GM21360 (cell line): ENCODE results near the gene ATF4.
A peak's percentile ranks its signal among the peaks of the same experiment; 100 is the strongest.
"Not testable (repeated sequence)": the region's sequence is repeated elsewhere in the genome, so short reads cannot be mapped to it uniquely, and the experiment has no call there.

Source experiments
- ATAC-seq: cut with Tn5 transposase; IDR thresholded peaks from one replicate; pipeline ENCODE4 v1.9.1; 2021; ENCODE audit warnings: mild to moderate bottlenecking, moderate library complexity; ENCODE audit not compliant: unreplicated experiment

The ATF4 gene

DNA sequence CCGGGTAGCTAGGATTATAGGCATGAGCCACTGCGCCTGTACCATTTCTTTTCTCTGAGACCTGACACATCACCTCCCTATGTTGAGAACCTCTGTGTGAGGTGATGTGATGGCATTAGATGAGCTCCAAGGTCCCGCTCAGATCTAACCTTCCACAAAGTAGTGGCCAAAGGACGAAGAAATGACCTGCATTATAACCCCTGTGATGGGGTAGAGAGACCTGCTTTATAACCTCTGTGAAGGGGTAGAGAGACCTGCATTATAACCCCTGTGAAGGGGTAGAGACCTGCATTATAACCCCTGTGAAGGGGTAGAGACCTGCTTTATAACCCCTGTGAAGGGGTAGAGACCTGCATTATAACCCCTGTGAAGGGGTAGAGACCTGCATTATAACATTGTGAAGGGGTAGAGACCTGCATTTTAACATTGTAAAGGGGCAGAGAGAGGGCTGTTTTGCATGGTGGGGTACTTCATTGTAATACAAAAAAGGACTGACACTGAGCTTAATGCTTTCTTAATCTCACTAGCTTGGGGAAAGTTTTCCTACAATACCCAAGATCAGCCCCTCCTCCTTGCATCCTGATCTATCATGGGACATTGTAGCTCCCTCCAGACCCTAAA lies 9.7 kb upstream of the ATF4 start:
- no peak for ATAC-seq

DNA sequence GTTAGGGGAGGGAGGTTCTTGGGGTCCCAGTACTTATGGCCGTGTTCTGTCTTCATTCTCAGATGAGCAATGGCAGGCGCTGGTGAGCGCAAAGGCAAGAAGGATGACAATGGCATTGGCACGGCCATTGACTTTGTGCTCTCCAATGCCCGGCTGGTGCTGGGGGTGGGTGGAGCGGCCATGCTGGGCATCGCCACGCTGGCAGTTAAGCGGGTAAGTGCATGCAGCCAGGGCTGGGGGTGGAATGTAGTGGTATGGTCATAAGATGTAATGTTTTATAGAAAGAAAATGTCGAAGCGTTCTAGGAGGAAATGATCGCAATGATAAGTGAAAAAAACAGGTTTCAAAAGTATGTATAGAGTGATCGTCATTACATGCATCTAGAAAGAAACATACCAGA lies 9.1 kb upstream of the ATF4 start:
- ATAC-seq: no peak

GRCh38 chr22:39512026-39512425 lies 8.3 kb upstream of the ATF4 start:
- ATAC-seq: no peak

DNA sequence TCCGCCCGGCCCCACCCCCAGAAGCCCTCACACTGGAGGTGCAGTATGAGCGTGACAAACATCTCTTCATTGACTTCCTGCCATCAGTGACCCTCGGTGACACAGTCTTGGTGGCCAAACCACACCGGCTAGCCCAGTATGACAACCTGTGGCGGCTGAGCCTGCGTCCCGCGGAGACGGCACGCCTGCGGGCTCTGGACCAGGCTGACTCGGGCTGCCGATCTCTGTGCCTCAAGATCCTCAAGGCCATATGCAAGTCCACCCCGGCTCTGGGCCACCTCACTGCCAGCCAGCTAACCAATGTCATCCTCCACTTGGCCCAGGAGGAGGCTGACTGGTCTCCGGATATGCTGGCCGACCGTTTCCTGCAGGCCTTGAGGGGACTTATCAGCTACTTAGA lies 6.6 kb upstream of the ATF4 start:
- ATAC-seq: no peak

- ATAC-seq: no peak
Measured at GRCh38 chr22:39514373-39514973, 5.9 kb upstream of the ATF4 start.

DNA sequence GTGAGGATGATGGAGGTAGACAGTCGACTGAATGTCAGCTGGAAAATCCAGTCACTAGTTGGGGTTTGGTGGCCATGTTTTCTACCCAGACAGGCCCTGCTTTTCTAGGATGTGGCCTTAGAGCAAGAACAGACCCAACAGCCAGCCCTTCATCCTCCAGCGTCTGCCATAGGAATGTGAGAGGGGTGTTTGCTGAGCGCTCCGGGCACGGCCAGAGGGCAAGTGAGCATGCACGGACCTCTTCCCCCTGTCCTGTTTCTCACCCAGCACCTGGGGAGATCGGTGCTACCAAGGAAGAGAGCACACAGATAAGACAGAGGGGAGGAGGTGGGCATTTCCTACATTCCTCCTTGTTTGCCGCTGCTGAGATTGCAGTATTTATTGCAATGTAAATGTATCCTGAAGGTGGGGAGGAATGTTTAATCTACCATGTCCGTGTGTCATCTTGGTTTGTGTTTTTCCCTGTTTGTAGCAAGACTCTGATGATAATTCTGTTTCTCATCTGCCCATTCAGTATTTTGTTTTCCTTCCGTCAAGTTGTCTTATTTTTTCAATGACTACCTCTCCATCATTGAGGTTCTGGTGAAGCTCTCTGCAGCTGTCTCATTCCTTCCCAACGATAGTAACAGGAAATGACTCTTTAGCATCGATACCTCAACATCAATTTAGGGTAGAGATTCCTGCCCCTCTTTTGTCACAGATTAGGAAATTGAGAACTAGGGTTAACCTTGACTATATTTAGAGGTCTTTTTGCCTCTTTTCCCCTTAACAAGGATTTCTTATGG lies 4.9 kb upstream of the ATF4 start:
- no peak for ATAC-seq

GRCh38 chr22:39517470-39517869 lies 2.9 kb upstream of the ATF4 start:
- no peak for ATAC-seq

DNA sequence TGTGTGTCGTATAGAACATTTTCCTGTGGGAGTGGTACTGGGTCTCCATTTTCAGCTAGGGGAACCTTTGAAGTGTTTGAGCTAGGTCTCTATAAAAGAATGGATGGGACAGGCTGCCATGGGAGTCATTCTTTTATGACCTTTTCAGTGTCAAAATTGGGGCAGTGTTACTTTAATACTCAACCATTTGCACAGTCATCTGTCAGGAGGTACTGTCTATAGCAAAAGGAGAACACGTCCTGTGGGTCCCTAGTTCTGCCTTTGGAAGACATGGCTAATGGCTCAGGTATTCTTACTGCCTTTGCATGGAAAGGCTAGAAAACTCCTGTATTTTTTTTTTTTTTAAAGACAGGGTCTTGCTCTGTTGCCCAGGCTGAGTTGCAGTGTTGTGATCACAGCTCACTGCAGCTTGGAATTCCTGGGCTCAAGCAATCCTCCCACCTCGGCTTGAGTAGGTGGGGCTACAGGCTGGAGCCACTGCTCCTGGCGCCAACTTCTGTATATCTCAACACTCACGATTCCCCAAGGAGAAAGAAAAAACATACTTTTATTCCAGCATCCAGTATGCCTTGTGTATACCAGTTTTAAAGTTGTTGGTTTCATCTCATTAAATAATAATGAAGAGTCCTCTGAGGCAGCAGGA lies 2.1 kb upstream of the ATF4 start:
- ATAC-seq: no peak

DNA sequence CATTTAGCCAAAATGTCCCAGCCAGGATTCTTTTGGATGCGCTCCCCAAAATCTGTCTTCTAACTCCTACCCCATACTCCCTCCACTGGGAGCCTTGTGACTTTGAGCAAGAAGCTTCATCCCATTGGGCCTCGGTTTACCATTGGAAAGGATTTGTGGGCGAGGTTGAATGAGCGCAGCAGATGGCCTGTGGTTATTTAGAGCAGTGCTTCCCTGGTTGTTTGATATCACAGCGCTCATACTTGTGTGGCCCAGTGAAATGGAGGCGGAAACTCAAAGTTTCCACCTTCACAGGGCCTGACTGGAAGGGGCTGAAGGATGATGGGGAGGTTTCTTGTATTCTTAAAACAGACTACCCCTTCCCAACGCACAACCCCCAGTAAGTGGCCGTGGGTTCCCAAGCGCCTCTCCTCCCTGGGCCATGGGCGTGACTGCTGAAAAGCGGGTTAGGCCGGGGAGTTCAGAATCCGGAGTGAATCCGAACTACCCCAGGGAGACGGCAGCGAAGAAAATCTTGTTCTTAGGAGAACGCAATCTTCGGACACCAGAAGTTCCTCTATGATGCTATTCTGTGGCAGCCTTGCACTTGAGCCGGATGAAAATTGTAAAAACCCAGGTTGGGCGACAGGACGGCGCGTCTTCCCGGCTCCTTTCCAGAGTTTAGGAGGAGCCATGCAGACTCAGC lies 1.2 kb upstream of the ATF4 start:
- no peak for ATAC-seq

DNA sequence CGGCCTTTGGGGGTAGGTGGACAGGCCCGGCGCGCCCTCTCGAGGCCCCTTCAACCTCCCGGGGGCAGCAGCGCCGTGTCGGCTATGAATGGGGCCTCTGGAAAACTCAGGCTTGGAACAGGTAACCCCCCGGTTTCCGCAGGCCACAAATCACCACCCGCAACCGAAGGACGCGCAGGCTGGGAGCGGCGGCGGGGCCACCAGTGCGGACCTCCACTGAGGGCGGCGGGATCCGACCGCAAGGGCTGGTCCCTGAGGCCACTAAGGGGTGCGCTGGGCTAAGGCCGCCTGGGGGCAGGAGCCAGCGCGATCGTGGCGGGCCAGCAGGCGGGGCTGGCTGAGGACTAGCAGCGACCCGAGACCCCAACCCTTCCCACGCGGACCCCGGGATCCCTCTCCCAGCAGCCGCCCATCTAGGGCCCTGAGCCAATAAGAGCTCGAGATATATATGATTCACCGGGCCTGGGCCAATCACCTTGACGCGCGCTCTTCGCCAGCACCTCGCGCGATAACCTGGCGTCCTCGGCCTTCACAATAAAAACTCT lies 609 bp upstream of the ATF4 start:
- peak; percentile 56 for ATAC-seq

DNA sequence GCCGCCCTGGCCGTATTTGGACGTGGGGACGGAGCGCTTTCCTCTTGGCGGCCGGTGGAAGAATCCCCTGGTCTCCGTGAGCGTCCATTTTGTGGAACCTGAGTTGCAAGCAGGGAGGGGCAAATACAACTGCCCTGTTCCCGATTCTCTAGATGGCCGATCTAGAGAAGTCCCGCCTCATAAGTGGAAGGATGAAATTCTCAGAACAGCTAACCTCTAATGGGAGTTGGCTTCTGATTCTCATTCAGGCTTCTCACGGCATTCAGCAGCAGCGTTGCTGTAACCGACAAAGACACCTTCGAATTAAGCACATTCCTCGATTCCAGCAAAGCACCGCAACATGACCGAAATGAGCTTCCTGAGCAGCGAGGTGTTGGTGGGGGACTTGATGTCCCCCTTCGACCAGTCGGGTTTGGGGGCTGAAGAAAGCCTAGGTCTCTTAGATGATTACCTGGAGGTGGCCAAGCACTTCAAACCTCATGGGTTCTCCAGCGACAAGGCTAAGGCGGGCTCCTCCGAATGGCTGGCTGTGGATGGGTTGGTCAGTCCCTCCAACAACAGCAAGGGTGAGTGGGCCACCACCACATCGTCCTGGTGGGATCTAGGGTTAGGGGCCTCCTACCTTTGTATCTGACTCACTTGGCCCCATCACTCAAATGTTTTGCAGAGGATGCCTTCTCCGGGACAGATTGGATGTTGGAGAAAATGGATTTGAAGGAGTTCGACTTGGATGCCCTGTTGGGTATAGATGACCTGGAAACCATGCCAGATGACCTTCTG lies 934 bp downstream of the ATF4 start:
- not testable (repeated sequence) for ATAC-seq

DNA sequence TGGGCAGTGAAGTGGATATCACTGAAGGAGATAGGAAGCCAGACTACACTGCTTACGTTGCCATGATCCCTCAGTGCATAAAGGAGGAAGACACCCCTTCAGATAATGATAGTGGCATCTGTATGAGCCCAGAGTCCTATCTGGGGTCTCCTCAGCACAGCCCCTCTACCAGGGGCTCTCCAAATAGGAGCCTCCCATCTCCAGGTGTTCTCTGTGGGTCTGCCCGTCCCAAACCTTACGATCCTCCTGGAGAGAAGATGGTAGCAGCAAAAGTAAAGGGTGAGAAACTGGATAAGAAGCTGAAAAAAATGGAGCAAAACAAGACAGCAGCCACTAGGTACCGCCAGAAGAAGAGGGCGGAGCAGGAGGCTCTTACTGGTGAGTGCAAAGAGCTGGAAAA lies 1.7 kb downstream of the ATF4 start:
- not testable (repeated sequence) for ATAC-seq

GRCh38 chr22:39522567-39523300 lies 2.4 kb downstream of the ATF4 start:
- ATAC-seq: no peak

- ATAC-seq: no peak
Measured at GRCh38 chr22:39524089-39524752, 3.9 kb downstream of the ATF4 start.

- ATAC-seq: no peak
Measured at GRCh38 chr22:39524753-39525657, 4.6 kb downstream of the ATF4 start.

DNA sequence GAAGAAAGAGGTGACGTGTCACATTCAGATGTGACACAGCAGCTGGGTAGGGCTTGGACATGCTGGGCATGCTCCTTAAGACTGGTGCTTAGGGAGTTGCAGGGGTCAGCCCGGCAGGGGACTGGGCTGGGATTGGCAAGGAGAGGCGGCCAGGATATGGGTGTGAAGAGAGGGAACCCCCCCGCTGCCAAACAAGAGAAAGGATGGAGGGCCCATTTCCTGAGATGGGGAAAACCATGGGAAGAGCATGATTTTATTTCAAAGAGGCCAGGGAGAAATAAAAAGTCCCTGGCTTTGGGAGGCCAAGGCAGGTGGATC lies 5.3 kb downstream of the ATF4 start:
- ATAC-seq: no peak

DNA sequence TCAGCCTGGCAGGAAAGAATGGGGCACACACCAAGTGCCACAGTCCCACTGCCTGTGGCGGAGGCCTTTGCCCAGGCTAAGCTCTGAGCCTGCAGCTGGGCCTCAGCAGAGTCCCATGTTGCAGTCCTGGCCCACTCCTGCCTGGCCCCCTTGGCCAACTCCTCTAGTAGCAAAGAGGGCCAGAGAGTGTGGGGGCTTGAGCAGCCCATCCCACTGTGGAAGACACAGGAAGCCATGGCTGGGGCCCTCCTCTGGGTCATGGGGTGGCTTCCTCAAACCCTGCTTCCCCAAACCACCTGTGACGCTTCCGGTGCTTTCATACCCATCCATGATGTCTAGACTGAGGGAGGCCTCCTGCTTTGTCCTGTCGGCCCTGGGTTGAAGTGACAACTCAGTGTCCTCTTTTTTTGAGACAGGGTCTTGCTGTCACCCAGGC lies 6.4 kb downstream of the ATF4 start:
- no peak for ATAC-seq

- no peak for ATAC-seq
Measured at GRCh38 chr22:39527481-39527961, 7.2 kb downstream of the ATF4 start.
